Activated CD8-positive, alpha-beta memory T cell treated with anti-CD3 and anti-CD28 coated beads for 48 hours (primary cell): ENCODE results near the gene CLDND2.
A peak's percentile ranks its signal among the peaks of the same experiment; 100 is the strongest.

Experiments
- DNase-seq, 3 experiments: peaks; one replicate each; pipeline ENCODE4 v3.0.0-alpha.2; 2020; ENCODE audit warnings: low read depth in 2 of 3, low spot score in 2 of 3

CLDND2 gene

DNA sequence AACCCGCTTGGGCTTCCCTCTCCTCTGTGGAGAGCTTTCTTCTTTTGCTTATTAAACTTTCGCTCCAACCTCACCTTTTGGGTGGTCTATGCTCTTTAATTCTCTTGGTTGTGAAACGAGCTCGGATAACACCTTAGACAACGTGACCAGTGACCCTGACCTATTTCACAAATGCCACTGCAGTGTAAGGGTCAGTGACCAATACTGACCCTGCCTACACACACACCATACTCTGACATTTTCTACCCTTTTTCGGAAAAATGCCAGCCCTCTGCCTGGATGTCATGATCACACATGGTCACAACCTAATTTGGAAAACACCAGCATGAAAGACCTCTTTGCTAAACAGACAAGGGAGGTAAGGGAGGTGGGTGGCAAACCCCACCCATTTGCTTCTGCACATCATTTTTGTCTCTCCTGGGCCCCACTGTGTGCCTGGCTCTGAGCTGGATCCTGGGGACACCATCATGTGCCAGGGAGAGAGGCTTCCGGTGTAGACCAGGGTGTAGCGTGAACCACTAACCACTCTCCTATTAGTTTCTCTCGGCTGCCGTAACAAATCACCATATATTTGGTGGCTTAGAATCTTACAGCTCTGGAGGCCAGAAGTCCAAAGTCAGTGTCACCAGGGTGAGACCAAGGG lies 12.5 kb downstream of the CLDND2 start:
- DNase-seq = no peak

GRCh38 chr19:51354742-51355148 lies 14.1 kb downstream of the CLDND2 start:
- DNase-seq = no peak

DNA sequence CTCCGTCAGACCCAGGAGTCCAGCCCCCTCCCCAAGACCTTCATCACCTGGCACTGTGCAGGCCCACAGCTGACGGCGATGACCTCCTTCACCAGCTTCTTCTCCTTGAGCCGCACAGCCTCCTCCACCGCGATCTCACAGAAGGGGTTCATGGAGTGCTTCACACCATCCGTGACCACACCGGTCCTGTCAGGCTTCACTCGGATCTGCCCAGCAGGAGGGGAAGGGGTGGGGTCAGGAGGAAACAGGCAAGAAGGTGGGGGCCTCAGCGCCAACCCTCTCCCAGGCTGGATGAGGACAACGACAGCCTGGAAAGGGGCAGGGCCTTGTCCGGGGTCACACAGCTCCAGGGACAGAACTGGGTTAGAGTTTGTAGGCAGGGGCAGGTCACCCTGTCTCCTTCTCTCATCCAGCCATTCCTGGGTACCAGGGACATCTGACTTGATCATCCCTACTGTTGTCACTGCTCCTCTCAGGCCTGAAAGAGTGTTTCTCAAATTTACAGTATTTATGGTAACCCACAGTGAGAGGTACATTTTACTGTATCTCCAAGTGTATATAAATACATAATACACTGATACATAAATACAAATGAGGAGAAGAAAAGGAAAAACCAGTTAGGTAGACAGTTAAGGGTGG lies 14.6 kb downstream of the CLDND2 start:
- DNase-seq = no peak

GRCh38 chr19:51352783-51353360 lies 15.9 kb downstream of the CLDND2 start:
- DNase-seq = no peak

- no peak for DNase-seq
Observed at GRCh38 chr19:51351266-51351990, 17.4 kb downstream of the CLDND2 start.

GRCh38 chr19:51347209-51347928 lies 21.4 kb downstream of the CLDND2 start:
- no peak for DNase-seq

- DNase-seq = no peak
Observed at GRCh38 chr19:51346742-51347141, 22.1 kb downstream of the CLDND2 start.

DNA sequence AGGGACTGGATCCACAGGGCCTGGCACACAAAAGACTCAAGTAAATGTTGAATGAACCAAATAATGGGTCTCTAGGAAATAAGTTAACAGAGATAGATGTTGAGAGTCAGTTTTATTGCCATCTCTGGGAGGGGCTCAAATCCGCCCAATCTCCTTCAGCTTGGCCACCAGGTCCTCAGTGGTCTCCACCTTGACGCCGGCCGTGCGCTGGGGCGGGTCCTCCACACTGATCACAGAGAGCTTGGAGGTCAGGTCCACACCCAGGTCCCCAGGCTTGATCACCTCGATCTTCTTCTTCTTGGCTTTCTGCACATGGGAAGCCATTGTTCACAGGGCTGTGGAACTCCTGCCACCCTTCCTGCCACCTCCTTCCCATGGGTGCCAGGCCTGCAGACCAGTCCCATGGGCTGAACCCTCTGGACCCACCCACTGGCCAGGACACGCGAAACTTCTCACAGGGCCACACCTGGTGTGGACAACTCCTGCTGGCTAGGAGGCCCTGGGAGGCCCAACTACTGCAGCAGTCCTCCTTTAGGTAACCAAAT lies 23.7 kb downstream of the CLDND2 start:
- DNase-seq = no peak

GRCh38 chr19:51342631-51343569 lies 25.9 kb downstream of the CLDND2 start:
- no peak for DNase-seq

DNA sequence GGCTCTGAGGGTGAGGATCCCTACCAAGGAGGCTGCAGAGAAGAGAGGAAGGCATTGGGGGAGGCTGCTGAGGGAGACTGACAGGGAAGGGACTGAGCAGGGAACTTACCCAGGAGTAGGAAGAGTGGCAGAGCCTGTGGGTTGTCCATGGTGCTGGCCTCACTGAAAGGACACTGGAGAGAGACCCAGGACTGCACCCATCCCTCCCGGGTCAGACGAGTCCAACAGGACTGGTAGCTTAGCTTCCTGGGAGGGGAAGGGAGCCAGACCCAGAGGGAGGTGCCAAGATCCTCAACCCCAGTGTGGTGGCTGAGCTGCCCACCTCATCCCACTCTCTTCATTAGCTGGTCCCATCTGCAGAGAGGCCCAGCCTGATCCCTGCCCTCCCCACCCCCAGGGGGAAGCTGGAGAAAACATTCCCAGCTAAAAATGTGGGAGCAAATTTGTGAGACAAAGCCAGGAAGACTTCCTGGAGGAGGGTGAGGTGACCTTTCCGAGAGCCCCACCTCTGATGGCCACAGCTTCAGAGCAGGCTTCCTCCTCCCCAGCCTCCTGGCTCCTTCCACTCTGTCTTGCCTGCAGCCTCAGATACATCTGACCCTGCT lies 26.7 kb downstream of the CLDND2 start, which contains the start of gene VSIG10L:
Gene VSIG10L (minus strand): TSS at position 164 of the 605 bp plus-strand sequence. CDS start 15 bp downstream, at position 149.
- no peak for DNase-seq

DNA sequence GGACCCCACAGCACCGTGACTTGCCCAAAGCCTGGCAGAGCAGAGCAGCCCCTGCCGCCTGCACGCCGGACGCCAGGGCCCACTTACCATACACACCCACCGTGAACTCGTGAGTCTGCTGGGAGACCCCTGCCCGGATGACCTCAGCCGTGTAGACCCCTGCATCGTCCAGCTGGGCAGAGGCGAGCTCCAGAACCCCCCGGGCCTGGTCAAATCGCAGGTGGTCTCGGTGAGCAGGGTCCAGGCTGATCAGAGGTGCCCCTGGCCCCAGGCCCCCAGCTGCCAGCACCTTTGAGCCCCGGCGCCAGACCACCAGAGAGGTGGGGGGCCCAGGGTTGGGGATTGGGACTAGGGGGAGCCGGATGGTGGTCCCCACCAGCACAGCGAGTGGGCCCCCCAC lies 27.7 kb downstream of the CLDND2 start:
- DNase-seq = no peak

- peak; percentile 86 to 97 (median 96) for DNase-seq
Observed at GRCh38 chr19:51339687-51340656, 28.8 kb downstream of the CLDND2 start.

DNA sequence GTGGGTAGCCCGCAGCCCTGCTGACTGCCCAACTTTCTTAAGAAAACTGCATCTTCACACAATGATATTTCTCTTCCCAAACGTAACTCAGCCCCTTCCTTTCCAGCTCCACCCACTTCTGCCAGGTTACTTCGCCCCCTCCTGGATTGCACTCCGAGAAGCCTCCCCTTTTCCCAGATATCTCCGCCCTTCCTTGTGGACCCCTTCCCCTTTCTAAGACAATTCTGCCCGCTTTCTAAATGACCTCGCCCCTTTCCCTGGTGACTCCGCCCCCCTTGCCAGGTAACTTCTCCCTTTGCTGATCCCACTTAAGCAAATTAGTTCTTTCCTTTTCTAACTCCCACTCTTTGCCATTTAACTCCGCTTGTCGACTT lies 29.5 kb downstream of the CLDND2 start:
- no peak for DNase-seq

DNA sequence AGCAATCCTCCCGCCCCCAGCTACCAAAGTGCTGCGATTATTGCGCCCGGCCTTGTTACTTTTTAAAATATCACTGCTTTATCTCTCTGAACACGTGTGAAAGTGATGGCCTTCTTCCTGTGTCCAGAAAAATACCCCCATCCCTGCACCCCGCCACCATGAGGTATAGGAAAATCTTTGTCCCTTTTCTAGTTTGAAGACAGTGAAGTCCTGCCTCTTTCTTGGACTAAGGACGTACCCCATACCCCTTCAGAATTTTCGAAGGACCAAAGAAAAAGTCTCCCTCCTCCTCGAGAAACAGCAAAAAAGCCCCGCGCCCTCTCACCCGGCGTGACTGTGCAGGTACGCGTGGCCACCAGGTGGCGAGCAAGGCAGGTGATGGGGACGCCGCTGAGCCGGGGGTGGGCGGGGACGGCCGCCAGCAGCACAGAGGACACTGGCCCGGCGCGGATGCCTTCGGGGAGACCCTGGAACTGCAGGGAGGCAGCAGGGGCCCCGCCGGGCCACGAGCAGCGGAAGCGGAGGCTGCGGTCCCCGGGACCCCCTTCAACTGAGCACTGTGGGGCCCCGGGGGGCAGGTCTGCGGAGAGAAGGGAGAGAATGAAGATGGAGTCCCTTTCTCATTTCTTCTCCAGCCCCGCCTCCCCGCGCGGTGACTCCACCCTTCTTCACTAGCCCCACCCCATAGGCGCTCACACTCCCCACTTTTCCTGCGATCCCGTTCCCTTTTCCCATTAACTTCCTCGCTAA lies 30.1 kb downstream of the CLDND2 start:
- DNase-seq = peak; percentile 76 to 82 (median 82)

DNA sequence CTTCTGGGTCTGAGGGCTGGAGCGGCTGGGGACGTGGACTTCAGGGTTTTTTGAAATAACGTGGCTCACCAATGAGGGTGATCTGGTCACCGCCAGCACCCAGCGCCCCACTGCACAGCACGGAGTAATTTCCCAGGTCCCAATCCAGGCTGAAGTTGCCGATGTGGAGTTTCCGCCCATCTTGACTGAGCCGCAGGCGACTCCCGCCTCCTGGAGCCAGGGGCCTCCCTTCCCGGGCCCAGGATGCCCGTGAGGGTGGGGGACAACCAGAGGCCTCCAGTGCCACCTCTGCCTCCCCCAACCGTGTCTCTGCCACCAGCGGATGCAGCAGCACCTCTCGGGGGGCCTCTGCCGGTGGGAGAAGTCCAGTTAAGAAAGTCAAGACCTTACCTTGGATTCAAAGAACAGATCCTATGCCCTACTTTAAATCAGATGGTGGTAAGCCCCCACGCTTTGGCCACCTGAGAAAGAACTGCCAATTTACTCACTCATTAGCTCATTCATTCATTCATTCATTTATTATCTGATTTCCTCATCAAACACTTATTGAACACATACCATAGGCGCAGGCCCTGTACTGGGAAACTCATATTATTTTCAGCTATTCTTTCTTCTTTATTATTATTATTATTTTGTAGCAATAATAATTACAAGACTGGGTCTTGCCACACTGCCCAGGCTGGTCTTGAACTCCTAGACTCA lies 30.8 kb downstream of the CLDND2 start:
- DNase-seq = no peak

- DNase-seq = no peak
Observed at GRCh38 chr19:51337141-51337860, 31.5 kb downstream of the CLDND2 start.
